HPDE6-E6E7 (cell line): ENCODE data around the gene NEAT1.
"Not testable (repeated sequence)": the region's sequence is repeated elsewhere in the genome, so short reads cannot be mapped to it uniquely, and the experiment has no call there.

Experiments used
- DNase-seq: peaks from one replicate; pipeline ENCODE4 v3.0.0; 2011; ENCODE audit warnings: missing footprints; ENCODE audit errors: extremely low spot score

NEAT1 gene

GRCh38 chr11:65404638-65405339, 17.8 kb upstream of the NEAT1 start:
- no peak for DNase-seq

DNA sequence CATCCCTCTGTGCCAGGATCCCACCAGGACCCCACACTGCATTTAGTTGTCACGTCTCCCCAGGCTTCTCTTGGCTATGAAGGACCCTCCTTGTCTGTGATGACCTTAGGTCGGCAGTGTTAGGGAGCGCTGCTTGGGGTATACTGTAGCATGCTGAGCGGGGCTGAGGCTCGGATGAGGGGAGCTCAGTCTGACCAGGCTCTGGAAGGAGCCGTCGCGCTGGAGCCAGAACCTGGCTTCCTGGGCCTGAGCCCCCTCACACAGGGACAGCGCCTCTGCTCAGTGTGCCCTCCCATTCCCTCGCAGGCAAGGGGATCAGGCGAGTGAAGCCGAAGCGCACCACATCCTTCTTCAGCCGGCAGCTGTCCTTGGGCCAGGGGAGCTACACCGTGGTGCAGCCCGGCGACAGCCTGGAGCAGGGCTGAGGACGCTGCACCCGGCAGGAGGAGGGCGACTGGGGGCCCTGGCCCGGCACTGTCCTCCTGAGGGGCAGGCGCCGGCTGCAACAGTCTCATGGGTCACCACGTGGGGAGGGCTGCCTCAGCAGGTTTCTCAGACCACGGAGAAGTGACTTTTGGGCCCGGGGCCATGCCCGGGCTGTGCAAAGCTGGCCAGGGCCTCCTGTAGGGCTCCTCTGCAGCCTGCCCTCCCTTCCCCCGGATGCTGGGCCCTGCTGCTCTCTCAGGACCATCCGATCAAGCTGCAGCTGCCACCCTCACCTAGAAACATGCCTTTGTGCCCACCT, 11.5 kb upstream of the NEAT1 start:
- DNase-seq, result no peak

GRCh38 chr11:65411681-65412070, 10.9 kb upstream of the NEAT1 start:
- DNase-seq, result no peak

DNA sequence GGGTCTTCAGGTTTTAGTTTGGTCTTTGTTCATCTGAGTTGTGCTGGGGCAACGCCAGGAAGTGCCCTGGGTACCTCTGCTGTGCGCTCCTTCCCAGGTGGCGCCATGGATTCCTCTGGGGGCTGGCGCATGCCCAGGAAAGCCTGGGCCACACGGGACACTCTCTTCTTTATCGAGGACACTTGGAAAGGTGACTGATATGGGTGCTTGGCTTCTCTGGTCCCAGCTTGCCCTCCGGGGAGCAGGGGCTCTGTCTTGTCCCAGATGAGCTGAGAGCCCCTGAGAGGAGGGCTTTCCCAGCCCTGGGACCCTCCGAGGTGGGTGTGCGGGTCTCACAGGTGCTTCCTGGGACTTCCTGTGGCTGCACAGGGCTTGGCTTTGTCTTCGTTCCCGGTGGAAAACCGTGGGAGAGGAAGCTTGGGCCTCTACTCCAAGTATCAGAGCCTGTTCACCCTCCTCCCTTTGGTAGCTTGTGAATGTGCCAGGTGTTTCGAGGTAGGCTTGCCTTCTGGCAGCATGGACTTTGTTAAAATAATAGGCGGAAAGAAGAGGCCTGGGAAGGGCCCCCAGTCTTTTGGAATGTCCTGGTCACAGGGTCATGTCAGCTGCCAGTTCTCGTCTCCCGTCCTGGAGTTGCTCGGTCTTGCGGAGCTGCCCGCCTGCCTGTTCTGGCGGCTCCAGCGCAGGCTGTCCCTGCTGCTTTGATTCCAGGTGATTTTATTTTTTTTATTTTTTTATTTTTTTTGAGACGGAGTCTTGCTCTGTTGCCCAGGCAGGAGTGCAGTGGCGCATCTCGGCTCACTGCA, 10.1 kb upstream of the NEAT1 start:
- DNase-seq, result no peak

- DNase-seq, result not testable (repeated sequence)
Observed at GRCh38 chr11:65413077-65413664, 9.4 kb upstream of the NEAT1 start.

DNA sequence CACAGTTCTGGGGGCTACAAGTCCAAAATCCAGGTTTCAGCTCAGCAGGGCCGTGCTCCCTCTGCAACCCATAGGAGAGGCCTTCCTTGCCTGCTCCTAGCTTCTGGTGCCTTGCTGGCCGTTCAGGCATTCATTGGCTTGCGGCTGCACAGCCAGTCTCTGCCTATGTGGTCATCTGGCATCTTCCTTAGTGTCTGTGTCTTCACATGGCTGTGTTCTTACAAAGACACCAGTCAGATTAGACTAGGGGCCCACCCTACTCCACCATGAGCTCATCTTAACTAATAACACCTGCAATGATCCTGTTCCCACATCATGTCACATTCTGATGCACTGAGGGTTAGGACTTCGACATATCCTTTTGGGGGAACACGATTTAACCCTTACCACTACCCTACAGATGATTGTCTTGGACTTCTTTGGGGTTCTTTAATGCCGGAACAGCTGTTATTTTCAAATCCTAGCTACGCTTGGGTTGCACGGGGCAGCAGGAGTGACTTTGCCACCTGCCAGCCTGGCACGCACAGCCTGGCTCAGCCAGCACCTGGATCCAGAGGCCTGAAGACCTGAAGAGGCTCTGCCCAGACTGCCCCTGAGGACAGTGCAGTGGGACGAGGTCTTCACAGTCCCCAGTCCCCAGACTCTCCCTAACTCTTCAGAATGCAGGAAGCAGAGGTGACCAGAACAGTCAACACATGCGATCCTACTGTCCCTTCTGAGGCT, 7.7 kb upstream of the NEAT1 start:
- no peak for DNase-seq

DNA sequence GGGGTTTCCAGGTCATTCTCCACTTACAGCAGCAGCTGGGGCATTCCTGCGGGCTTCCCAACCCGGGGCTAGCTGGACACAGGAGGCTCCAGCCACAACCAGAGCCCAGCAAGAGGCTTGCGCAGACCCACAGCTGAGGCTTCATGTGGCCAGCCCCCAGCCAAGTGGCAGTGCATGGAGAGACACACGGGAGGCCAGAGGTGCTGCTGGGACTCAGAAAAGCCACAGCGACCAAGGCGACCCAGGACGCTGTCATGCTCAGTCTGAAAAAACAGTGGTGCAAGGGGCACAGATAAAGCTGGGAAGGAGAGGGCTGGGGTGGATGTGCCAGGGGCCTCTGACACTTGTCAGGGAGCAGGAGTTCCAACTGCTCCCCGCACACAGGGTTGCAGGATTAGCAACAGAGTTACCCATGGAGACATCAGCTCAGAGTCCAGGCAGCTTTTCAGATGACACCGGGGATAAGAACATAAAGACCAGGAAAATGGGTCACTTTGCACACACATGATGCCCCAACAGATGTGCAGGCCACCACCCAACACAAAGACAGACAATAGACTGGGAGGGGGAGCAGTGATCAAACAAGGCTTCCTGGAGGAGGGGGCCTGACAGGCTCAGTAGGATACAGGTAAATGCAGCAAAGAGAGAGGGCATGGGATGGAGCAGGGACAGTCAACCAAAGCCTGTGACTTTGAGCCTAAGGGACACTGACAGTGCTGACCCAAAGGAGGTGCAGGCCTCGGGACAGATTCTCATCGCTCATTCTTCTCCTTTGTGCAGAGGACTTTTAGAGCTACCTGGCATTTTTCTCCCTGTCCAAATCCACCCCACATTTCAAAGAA, 6.9 kb upstream of the NEAT1 start:
- DNase-seq, result no peak

GRCh38 chr11:65416341-65416824, 6.2 kb upstream of the NEAT1 start:
- DNase-seq, result peak; percentile 80

DNA sequence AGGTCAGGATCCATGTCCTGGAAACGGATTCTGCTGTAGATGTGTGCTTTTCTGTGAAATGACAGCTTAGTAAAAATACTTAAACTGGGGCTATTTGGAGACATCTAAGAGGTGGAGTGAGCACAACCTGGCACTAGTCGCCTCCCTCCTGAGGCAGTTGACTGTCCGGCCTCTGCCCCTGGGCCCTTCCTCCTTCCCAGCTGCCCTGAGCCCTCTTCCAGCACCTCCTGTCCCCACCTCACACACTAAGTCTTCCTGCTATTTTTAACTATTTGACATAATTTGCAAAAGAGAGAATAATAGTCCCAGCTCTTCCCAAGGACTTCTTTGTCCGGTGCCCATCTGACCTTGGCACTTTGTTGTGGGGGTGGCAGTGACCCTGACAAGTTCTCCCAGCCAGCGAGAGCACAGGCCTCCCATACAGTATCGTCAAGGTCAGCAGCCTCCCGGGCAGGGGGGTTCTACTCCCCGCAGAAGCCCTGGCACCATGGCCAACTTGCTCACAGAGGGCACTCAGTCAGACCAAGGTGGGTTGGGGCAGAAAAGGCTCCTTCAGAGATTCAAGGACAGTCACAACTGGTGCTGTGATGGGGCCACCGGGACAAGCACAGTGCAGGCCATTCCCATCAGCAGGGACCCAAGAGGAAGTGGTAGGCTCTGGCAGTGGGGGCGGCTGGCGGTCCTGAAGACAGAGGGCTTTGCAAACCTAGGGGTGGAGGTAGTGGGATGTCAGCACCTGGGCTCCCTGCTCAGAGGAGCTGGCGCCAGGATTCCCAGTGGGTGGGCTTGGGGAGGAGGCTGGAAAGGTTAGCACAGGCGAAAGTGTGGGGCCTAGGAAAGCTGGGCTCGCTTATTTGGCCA, 5.5 kb upstream of the NEAT1 start:
- no peak for DNase-seq

GRCh38 chr11:65417702-65418430, 4.7 kb upstream of the NEAT1 start:
- DNase-seq, result no peak

DNA sequence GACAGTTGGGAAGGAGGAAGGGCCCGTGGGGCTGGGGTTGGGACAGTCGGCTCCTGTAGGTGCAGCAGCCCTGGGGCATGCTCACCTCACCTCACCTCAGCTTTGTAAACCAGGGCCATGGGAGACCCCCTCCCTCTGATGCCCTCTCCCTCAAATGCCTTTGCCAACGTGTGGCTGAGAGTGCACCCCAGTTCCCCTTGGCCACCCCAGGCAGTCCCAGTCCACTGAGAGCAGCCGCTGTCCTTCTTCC, 4.2 kb upstream of the NEAT1 start:
- no peak for DNase-seq

- peak; percentile 87 for DNase-seq
Observed at GRCh38 chr11:65418681-65419459, 3.7 kb upstream of the NEAT1 start.

DNA sequence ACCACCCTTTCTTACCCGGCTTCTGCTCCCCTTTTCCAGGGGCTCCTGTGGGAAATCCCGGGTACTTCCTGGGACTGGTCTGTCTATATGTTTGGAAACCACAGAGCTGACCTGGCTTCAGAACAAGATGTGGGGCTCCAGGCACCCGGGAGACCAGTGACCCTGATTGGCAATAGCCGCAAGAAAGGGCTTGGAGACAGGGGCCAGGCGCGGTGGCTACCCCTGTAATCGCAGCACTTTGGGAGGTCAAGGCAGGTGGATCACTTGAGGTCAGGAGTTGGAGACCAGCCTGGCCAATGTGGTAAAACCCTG, 3.2 kb upstream of the NEAT1 start:
- no peak for DNase-seq

DNA sequence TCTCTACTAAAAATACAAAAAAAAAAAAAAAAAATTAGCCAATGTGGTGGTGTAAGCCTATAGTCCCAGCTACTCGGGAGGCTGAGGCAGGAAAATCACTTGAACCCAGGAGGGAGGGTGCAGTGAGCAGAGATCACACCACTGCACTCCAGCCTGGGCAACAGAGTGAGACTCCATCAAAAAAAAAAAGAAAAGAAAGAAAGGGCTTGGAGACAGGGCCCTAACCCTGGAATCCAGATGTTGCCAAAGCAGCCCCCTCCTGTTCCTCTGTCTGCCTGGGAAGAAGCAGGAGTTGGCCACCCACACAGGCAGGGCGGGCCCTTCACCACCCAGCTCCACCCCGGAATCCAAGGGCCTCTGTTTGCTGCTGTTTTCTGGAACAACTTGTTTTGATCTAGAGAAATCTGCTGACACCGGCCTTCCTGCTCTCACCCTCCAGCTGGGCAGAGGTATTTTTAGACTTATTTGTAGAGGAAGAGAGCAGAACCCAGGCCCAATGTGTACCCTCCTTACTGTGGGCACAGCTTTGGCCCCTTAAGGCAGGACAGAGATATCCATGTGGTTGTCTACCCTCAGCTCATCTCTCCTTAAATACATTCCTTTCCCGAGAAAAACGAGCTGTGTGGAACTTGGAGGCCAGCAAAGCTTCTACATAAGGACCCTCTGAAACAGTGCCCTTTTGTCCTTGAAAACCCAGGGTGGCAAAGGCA, 2.7 kb upstream of the NEAT1 start:
- DNase-seq, result peak; percentile 68

DNA sequence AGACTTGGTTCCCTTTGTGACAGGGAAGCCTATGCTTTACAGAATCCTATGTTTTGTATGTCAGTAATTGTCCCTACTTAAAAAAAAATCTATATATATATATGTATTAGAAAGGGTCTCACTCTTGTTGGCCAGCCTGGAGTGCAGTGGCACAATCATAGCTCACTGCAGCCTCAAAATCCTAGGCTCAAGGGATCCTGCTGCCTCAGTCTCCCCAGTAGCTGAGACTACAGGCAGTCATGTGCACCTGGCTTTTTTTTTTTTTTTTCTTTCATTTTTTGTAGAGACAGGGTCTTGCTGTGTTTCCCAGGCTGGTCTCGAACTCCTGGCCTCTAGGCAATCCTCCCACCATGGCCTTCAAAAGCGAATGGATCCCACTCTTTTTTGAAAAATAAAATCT, 2.1 kb upstream of the NEAT1 start:
- no peak for DNase-seq

DNA sequence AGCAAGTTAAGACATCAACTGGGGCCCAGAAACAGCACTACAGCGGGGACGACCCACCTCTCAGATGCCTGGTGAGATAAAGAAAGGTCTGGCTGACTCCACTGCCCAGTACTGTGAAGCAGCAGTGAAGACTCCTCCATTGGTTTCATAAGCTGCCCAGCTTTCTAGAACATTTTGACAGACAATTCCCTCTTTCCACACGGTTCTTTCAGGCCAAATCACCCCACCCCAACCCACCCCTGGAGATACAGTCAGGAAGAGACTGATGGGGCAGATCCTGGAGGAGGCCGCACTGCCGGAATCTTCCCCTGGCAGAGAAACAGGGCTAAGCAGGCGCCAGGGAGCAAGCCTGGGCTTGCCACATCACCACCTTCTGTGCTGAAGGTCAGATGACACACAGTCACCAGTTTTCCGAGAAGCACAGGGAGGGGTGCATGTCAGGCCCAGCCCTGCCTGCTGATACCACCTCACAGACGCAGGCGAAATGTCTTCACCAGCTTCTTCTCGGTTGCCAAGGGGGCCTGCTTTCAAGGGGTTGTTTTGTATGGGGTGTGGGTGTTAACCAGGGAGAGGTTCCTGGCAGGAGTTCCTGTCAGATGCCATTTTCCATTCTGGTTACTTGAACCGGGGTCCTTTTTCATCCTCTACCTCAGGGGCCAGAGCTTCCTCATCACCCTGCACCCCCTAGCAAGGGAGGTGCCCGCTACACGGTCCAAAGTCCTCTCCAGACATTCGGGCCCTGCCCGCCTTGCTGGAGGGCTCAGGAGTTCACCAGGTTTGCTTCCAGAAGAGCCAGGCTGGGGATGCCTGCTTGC, 1.4 kb upstream of the NEAT1 start:
- peak; percentile 84 for DNase-seq
